Ectodermal cell (in vitro differentiated cells): Measurements from ENCODE around the gene NPB.

Source experiments
- H3K27ac ChIP-seq: 2 replicates; pipeline ENCODE4 v1.7.0; 2013; ENCODE audit warnings: mild to moderate bottlenecking, low read depth, low read length; ENCODE audit not compliant: insufficient read depth, poor library complexity, severe bottlenecking
- H3K27me3 ChIP-seq: 2 replicates; pipeline ENCODE4 v1.7.0; 2013; ENCODE audit warnings: mild to moderate bottlenecking, low read length; ENCODE audit not compliant: insufficient read depth, control insufficient read depth, poor library complexity, severe bottlenecking
- H3K36me3 ChIP-seq: one replicate; pipeline ENCODE4 v1.7.0; 2013; ENCODE audit warnings: low read length; ENCODE audit not compliant: control insufficient read depth, insufficient read depth
- H3K4me1 ChIP-seq: one replicate; pipeline ENCODE4 v1.7.0; 2013; ENCODE audit warnings: low read length; ENCODE audit not compliant: control insufficient read depth, insufficient read depth
- H3K4me3 ChIP-seq: 2 replicates; pipeline ENCODE4 v1.7.0; 2013; ENCODE audit warnings: low read depth, low read length, control low read depth; ENCODE audit not compliant: insufficient read depth
- H3K9me3 ChIP-seq: 2 replicates; pipeline ENCODE4 v1.7.0; 2013; ENCODE audit warnings: mild to moderate bottlenecking, low read length, moderate library complexity; ENCODE audit not compliant: control insufficient read depth
- WGBS, 2 experiments: methylation state at CpG; one replicate each; pipeline ENCODE4 v1.1.7; 2013; ENCODE audit warnings: missing lambda C conversion rate in 2 of 2; 5-methylcytosine and 5-hydroxymethylcytosine counted together

Gene NPB

DNA sequence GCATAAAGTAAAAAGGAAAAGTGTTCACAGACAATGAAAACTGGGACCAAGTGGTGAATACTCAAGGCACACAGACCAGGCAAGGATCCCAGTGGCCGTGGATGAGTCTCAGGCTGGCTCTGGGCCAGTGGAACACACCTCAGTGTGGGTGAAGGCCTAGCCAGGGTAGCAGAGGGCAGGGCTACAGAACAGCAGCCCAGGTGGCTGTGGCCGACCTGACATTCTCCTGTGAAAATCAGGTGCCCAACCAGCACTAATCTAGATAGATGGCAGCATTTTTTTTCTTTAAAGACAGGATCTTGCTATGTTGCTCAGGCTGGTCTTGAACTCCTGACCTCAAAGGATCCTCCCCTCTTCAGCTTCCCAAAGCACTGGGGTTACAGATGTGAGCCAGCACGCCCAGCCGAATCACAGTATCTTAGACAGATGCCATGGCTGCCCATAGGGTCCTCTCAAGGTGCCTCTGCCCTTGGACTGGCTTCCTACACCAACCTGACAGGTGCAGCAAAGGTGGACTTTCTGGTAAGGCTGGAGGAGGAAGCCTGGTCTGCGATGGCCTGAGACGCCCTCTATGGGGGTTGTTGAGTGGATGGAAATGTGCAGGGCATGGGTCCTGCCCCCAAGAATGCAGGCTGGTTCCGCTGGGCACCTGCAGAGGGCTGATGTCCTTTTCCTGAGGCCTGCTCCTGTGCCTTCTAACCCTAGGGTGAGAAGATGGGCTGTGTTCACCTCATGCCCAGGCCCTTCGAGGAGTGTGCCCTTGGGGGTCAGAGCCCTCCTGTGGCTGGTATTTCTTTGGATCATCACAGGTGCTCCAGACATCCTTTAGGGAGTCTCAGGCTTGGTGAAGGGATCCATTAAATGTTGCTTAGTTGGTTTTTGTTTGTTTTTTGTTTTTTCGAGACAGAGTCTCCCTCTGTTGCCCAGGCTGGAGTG is 37.9 kb upstream of the NPB start:
- H3K9me3 ChIP-seq = no peaks in the 10 kb centered on the region
- peaks cover 9% of the 10 kb centered on the region for H3K36me3 ChIP-seq
- no peak overlapping the region for H3K27ac ChIP-seq
- WGBS, 2 experiments = 92 to 94% methylated on average over 9 of the region's 9 CpGs
- no peaks in the 10 kb centered on the region for H3K27me3 ChIP-seq
- H3K4me3 ChIP-seq = no peak overlapping the region
- peaks cover 29% of the 10 kb centered on the region for H3K4me1 ChIP-seq

DNA sequence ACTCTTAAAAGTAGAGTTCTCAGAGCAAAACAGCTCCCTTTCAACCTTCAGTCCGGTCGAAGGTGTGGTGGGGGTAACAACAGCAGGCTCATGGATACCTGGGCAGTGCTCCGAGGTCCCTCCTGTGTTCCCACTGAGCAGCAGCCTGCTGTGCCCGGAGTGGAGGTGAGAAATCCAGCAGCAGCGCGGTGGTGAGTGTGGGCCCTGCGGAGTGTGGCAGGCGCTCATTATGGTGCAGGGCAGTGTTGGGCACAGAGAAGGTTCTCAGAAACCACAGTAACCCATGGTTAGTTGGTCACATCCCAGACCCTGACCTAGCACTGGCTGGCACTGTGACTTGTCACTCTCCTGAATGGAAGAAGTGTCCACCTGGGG is 36.7 kb upstream of the NPB start:
- Histone ChIP-seq H3K4me3 (no peak overlapping the region), H3K27me3 (no peaks in the 10 kb centered on the region), H3K4me1 (peaks cover 34% of the 10 kb centered on the region), H3K9me3 (no peaks in the 10 kb centered on the region), H3K36me3 (peaks cover 9% of the 10 kb centered on the region), H3K27ac (no peak overlapping the region)
- 96% methylated on average over 8 of the region's 8 CpGs for WGBS, 2 experiments

DNA sequence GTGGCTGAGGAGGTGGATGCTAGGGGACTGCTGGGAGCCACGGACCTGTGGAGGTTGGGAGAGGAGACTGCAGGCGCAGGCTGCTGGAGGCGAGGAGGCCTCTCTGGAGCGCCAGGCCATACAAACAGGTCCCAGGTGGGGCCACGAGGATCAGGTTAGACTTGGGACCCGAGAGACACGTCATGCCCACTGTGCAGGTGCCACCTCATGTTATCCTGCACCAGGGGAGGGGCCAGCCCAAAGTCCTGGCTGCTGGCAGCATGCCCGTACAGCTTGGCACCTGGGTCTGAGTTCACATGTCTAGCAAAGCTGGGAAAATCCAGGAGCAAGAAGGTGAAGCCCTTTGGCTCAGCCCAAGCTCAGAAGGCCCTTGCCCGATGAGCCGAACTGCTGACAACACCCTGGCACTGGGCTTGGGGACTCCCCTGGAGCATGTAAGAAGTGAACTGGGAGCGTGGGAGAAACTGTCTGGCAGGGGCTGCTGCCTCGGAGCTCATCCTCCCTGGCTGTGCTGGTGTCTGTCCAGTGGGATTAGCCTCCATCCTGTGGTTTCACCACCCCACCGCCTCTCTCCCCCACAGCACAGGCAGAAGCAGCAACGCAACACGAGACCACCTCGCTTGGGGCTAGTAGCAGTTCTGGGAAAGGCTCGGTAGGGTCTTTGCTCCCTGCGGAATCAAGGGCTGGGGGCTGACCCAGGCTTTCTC is 36.2 kb upstream of the NPB start:
- Histone ChIP-seq H3K4me1 (peaks cover 34% of the 10 kb centered on the region), H3K27ac (no peak overlapping the region)

DNA sequence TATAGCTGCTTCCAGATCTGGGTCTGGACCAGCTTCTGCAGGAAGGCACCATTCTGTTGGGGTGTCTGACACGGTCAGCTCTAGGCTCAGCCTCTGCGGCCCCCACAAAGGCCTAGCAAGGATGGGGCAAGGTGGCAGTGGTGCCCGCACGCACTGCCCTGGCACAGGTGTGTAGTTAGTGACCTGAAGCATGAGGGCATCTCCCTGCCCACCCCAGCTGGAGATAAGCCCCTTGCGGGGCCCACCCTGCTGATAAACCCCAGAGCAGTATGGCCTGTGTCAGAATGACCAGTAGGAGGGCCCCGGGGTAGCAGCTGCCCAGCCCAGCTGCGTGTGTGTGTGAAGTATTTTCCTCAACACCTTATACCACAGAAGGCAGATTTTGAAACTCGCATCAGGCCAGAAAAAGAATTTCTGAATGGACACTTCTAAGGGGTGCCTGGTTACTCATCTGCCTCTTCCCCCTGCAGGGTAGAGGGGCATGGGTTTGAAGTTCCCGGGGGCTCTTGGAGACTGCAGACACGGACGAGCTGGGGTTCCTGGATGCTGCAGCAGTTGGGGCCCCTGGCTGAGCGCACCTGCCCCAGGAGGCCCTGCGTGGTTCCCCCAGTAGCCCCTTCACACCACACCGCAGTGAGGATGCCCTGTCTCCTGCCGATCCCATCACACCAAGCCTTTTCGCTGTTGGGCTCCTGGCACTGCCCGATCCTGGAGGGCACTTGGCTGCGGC is 35.4 kb upstream of the NPB start:
- Histone ChIP-seq H3K27ac (peak overlapping the region; percentile 3), H3K36me3 (peaks cover 9% of the 10 kb centered on the region), H3K4me1 (peaks cover 34% of the 10 kb centered on the region), H3K27me3 (no peaks in the 10 kb centered on the region), H3K4me3 (no peak overlapping the region), H3K9me3 (no peaks in the 10 kb centered on the region)
- WGBS, 2 experiments = 94% methylated on average over 18 of the region's 18 CpGs

More for the DNA sequence above, 36.2 kb upstream of the NPB start:
- Histone ChIP-seq H3K4me3 (no peak overlapping the region), H3K27me3 (no peaks in the 10 kb centered on the region), H3K9me3 (no peaks in the 10 kb centered on the region), H3K36me3 (peaks cover 9% of the 10 kb centered on the region)
- WGBS, 2 experiments = 91 to 94% methylated on average over 18 of the region's 18 CpGs

DNA sequence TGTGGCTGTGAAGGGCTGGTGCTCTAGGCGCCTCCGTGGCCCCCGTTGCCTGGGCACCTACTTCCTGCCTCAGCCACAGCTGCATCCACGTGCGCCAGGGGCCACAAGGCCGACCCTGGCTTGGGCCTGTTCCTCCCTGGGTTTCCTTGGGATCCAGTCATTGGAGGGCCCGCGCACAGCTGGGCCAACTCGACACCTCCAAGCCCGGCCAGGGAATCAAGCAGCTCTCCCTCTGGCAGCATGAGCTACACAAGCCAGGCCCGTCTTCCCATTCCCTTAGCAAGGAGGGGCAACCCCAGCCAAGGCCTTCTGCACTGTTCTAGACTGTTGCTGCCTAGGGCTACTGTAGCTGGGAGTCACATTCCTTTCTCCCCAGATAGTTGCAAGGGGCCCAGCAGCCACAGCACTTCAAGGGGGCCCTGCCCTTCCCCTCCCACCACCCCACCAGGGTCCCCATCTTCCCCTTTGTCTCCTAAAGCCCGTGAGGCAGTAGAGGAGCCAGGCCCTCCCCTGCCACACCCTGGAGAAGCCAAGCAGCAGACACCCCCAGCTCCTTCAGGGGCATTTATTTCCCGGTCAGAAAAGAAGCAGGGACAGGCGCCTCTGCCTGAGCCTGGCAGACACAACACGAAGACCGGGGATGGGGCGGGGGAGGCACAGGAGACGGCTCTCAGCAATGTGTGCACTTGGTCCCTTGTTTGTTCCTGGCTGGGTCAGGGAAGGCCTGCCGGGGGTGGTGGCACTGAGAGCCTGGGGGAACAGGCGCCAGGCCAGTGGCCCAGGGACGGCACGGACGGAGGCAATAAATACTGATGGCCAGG is 34.7 kb upstream of the NPB start:
- H3K9me3 ChIP-seq = no peaks in the 10 kb centered on the region
- H3K27ac ChIP-seq = peak overlapping the region; percentile 77
- peaks cover 9% of the 10 kb centered on the region for H3K36me3 ChIP-seq
- WGBS, 2 experiments = 81 to 83% methylated on average over 23 of the region's 23 CpGs
- H3K27me3 ChIP-seq = no peaks in the 10 kb centered on the region
- H3K4me1 ChIP-seq = peaks cover 34% of the 10 kb centered on the region
- no peak overlapping the region for H3K4me3 ChIP-seq

DNA sequence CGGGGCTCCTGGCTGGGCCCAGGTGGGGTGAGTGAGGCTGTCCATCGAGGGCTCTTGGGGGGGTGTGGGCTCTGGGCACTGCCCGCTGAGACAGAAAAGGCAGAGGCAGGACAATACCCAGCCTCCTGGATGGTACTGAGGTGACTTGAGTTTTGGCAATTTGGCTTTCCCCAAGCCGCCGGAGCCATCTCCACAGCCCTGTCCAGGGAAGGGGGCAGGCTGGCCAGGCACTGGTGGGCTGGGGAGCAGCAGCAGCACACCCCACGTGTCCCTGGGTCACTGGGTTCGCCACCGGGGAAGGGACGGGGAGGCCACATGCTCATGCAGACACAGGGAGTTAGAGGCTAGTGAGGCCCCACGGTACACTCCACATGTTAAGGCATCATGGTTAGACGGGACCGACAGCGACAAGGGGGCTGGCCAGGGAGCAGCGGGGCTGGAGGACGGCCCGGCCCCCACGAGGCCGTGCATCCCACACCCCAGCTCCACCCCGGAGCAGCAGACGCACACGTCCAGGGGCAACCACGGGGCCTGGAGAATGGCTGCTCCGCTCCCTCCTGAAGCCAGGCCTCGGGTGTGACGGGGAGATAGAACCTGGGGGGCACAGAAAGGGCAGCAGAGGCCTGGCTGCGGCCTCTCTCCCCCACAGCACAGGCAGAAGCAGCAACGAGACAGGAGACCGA is 33.9 kb upstream of the NPB start:
- peak overlapping the region; percentile 16 for H3K27ac ChIP-seq
- peaks cover 34% of the 10 kb centered on the region for H3K4me1 ChIP-seq
- H3K4me3 ChIP-seq = no peak overlapping the region
- no peaks in the 10 kb centered on the region for H3K27me3 ChIP-seq
- peaks cover 7% of the 10 kb centered on the region for H3K36me3 ChIP-seq
- 88 to 89% methylated on average over 27 to 28 of the region's 28 CpGs for WGBS, 2 experiments
- no peaks in the 10 kb centered on the region for H3K9me3 ChIP-seq

DNA sequence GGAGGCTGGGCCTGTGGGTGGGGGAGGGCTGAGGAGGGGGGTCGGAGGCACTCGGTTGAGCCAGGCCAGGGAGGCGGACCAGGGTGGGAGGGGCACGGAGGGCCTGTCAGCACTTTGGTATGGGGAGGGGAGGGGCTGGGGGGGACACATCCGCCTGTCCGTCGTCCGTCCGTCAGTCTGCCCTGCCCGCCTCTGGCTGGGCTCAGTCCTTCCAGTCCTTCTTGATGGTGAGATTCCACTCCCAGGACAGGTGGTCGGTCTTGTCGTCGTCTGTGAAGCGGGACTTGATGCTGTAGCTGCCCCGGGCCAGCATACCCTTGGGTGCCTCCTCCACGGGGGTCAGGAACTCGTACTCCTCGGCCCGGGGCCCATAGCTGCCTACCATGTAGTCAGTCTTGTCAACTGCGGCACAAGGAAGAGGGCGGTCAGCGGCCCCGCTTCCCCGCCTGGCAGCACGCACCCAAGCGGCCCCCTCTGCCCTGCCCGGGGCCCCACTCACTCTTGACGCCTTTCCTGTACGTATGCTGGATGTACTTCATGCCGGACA is 33.3 kb upstream of the NPB start:
- Histone ChIP-seq H3K27me3 (no peaks in the 10 kb centered on the region), H3K36me3 (peaks cover under 1% of the 10 kb centered on the region), H3K4me3 (no peak overlapping the region), H3K4me1 (peaks cover 34% of the 10 kb centered on the region), H3K27ac (peak overlapping the region; percentile 16), H3K9me3 (no peaks in the 10 kb centered on the region)
- 81 to 87% methylated on average over 30 of the region's 30 CpGs for WGBS, 2 experiments

DNA sequence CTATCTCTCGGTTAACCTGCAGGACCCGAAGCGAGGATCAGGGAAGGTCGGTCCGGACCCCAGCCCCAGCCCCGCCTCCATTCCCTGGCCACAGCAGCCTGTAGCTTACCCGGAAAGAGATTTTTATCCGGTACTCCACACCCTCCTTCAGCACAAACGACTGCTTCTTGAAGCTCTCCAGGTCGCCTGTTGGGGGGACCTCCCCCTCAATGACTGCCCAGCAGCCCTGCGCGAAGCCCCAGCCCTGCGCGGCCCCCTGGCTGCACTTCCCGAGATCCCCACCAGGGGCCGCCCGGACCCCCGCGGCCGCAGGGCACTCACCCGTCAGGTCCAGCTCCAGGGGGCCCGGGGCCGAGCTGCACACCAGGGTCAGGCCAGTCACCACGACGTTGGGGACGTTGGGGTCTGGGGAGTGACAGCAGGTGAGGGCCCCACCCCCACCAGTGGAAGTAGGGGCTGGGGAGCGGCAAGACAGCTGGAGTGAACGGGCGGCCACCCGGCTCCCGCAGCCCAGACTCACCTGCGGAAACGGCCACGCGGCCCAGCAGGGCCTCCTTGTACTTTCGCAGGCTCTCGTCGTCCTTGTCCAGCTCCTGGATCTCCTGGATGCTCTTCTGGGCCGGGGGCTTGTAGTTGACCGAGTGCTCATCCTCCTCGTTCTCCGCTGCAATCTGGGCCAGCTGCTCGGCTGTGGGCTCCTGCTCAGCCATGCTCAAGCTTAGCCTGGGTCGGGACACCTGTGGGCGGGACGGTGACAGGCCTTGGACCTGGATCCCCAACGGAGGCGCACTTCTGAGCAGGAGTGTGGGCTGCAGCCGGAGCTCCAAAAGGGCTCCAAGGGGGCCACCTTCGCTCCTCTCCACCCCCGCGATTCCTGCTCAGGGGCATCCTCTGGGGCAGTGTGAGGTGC is 32.6 kb upstream of the NPB start:
- H3K4me3 ChIP-seq = peak overlapping the region; percentile 99
- no peaks in the 10 kb centered on the region for H3K27me3 ChIP-seq
- 48 to 51% methylated on average over 52 of the region's 52 CpGs for WGBS, 2 experiments
- H3K36me3 ChIP-seq = no peaks in the 10 kb centered on the region
- H3K27ac ChIP-seq = peak overlapping the region; percentile 9
- peaks cover 34% of the 10 kb centered on the region for H3K4me1 ChIP-seq
- H3K9me3 ChIP-seq = no peaks in the 10 kb centered on the region
